ENCODE measurements around the gene ICAM3.

The ICAM3 gene

DNA sequence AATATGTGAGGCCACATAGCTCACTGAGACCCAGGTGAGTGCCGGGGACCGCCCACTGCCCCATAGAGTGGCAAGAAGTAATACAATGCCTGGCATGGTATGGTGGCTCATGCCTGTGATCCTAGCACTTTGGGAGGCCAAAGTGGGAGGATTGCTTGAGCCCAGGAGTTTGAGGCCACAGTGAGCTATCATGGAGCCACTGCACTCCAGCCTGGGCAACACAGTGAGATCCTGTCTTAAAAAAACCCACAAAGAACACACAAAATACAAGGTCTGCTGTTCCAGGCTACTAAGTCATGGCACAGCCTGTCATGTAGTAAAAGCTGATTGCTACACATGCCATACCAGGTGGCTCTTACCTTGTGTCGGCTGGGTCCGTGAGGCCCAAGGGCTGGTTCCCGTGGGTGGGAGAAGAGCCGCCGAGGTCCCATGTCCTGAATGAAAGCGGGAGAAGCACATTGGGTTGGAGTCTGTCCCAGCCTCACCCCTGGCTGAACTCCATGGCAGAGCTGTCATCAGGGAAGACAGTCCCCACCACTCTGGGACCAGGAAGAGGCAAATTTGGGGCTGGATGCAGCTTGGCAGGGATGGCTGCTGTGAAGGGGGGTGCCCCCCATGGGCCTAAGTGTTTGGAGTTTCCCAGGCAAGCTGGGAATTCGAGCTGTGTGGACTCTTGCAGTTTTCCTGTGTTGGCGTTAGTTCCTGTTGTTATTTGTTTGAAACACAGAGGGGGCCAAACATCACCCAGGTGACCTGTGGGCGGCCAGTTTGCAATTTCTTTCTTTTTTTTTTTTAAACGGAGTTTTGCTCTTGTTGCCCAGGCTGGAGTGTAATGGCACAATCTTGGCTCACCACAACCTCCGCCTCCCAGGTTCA lies 20.4 kb downstream of the ICAM3 start:
- DNase-seq (ENCODE audit: low spot score): no peak

DNA sequence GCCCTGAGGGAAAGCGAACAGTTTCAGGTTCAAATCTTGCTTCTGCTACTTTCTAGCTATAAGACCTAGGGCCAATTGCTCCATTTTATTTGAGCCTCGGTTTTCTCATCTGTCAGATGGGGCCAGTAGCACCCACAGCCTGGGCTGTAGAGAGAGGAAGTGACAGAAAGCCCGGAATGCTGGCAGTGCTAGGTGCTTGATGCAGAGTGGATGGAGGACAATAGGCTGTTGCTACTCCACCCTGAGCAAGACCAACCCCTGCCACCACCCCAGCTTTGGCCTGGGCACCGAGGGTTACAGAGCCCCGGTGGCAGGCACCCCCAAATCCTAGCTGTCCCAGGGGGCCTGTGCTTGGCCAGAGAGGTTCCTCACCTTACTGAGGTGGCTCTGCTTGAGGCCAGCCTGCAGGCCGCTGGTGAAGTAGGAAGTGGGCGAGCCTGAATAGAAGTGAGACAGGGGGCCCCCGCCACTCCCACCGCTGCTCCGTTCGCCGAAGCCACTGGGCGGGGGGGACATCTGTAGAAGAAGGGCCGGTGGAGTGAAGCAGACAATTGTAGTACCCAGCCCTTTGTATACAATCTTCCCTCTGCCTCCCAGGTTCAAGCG lies 21.5 kb downstream of the ICAM3 start:
- no peak for DNase-seq (ENCODE audit: low spot score)

DNA sequence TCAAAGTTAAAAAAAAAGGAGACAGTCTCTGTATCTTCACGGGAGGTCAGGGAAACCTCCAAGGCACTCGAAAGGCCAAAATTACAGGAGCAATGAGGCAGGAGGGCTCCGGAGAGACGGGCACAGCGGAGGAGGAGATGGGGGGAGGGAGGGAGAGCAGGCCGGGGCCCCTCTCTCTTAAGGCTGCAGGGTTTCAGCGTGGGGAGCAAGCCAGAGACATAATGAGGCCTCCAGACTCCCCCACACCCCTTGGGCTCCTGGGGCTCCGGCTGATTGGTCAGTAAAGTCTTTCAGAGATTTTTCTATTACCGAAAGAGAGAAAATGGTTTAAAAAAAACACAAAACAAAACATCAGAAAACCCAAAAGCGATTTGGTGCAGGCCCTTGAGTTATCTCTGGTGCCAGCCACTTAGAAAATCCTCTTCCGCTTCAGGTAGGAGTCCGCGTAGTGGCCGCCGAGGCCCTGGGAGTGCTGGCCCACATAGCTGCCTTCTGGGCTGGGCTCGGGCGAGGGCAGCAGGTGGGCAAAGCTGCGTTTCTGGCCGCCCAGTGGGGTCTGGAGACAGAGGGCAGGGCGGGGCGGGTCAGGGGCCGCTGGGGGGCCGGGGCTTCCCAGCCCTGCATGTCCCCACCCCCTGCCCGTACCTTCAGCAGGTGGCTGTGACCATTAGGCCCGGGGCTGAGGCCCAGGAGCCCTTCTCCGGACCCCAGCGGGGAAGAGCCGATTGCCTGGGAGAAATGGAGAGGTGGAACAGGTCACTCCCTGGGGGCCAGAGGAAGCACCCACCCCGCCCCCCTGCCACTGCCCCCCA lies 22.2 kb downstream of the ICAM3 start:
- peak; percentile 18 for DNase-seq (ENCODE audit: low spot score)

DNA sequence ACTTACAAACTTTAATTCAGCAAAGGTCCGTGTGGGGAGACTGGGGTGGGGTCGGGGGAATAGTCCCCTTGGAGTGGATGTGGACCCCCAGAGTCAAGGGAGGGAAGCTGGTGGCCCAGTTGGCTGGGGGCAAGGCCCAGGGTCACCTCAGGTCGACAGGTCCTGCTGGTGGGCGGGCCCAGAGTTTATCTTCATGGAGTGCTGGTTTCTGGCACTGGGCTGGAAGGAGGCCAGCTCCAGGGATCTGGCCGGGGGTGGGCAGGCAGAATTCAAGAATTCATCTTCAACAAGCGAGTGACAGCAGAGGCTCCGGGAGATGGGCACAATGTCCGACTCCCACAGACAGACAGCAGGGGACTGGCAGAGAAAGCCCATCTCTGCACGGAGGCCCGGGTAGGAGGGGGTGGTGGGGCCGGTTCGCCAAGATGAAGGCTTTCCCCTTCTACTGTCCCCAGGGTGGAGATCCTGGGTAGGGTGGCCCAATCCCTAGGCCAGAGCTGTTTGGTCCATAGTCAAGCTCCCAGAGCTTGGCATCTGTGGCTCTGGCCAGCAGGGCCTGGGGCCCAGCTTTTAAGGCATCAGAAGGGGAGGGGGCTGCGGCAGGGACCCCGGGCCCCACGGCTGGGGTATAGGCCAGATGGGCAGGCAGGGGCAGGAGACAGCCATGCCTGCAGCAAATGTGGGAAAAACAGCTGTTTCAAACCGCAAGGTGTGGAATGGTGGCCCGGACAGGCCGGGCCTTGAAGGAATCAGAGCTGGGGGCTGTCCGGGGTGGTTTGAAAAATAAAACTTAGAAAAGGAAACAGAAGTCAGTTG lies 23.0 kb downstream of the ICAM3 start:
- peak; percentile 27 for DNase-seq (ENCODE audit: low spot score)

DNA sequence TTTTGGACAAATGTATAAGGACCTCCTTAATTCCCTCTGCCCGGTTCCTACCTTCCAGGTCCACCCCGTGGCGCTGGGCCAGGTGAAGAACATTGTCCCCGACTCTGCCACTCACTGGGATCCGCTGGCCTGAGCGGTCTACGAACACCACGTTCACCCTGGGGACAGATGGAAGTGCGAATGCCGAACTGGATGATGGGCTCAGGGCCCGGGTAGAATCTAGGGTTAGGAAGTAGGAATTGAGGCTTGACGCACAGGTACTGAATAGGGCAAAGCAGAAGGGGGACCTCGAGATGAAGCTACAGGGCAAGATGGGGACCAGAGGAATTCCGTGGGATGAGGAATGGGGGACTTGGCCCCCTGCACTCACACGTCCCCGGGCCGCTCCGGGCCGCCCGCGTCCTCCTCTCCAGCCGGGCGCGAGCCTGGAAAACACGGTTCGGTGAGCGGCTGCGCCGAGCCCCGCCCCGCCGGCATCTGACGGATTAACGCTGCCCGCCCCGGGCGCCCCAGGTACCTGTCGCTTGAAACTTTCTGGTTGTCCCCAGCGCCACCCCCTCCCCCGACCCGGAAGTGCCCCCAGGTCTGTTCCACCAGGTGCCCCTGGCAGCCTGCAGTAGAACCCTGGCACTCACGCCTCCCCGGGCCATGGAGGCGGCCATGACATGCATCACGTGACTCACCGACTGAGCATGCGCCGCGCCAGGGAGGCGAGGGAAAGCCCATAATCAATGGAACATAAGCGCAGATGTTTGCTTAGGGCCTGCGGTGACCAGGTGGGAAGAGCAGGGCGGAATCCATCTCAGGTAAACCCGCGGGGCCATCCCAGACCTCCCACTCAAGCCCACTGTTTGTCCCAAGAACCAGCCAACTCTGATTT lies 23.8 kb downstream of the ICAM3 start, which contains the start of gene FDX2:
FDX2 (minus strand) TSS at position 681 of the 880 bp plus-strand sequence; CDS start at position 662, 19 bp downstream.
- peak; percentile 86 for DNase-seq (ENCODE audit: low spot score)

DNA sequence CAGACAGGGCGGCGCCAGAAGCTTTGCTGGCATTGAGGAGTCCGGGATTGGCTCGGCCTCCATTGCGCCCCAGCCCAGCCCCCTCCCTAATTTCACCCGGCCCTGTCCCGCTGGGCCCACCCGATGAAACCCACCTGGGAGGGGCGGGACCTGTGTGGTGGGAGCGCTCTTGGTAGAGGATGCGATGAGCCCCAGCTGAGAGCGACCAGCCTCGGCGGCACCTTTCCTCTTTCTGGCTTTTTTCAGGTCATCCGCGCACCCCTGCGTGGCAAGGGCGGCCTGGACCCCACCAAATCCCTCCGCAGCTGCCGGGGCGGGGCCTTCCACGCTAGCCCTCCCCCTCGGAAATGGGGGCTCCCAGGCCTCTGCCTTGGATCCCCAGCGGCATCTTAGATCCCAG lies 30.0 kb downstream of the ICAM3 start, which contains the start of gene ZGLP1:
ZGLP1 (minus strand) TSS at position 393 of the 400 bp plus-strand sequence.
- no peak for DNase-seq (ENCODE audit: low spot score)

DNA sequence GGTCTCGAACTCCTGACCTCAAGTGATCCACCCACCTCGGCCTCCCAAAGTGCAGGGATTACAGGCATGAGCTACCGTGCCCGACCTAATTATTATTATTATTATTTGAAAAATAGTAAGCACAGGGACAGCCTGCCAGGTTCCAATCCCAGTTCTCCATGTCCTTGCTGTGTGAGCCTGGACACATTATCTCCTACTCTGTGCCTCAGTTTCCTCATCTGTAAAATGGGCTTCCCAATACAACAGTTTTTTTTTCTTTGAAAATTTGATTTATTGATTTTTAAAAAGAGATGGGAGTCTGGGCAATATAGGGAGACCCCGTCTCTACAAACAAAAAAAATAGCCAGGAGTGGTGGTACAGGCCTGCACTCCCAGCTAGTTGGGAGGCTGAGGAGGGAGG lies 33.1 kb downstream of the ICAM3 start:
- DNase-seq (ENCODE audit: low spot score): no peak

DNA sequence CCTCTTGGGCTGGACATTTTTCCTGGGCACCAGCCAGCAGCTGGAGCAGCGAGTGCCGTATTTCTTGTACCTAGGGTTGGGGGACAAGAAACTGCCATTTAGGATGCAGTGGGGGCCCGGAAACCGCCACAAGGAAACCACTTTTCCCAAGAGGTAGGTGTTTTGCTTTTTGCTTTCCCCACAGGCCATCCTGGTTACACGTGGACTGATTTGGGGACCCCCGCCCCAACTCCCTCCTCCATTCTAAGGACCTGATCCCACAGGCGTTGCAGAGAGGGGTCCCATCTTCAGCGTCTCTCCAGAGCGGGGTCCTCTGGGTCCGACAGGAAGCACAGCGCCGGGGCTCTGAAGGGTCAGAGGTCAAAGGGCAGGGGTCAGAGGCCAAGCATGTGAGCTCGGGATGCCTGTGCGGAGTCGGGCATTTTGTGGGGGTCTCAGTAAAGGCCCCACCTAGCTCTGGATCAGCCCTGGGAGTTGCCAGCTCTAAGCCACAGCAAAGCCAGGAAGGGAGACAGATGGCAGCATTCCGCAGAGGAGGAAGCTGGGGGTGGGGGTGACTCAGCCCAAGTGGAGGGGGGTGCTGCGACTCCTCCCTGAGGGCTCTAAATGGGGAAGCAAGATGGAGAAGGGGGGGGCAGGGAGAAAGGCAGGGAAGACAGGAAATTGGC lies 34.2 kb downstream of the ICAM3 start:
- DNase-seq (ENCODE audit: low spot score): no peak

DNA sequence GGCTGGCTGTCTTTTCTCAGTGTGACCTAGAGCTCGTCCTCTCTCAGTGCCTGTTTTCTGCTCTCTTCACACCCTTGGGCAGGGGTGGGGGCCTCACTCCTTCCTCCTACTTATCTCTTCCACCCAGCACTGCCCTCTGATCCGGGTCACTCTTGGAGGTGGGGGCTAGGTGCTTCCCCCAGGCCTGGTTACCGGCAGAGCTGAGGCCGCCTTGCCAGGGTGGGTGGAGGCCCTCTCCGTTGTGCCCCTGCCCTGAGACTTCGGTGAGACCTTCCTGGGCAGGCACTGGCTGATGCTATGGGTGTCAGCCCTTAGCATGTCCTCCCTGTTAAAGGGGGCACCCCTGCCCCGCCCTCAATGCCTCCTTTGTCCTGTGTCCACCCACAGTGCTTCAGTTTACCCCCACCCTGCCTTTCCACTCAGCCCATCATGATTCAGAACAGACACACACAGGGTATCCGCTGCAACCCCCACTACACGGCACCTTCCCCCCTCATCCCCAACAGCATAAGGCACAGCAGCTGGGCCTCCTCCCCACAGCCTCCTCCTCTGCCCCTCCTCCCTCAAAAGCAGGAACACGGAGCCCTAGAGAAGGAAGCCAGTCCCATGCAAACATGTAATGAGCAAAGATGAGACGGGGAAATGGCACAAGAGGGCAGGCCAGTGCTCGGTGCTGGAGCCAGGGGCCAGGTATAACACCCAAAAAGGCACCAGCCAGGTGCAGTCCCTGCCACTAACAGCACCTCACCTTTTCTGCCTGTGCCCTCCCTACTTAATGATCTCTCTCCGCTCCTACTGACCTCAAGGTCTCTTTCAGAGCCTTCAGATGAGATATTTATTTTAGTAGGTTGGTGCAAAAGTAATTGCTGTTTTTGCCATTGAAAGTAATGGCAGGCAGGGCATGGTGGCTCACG lies 39.6 kb downstream of the ICAM3 start:
- no peak for DNase-seq (ENCODE audit: low spot score)

DNA sequence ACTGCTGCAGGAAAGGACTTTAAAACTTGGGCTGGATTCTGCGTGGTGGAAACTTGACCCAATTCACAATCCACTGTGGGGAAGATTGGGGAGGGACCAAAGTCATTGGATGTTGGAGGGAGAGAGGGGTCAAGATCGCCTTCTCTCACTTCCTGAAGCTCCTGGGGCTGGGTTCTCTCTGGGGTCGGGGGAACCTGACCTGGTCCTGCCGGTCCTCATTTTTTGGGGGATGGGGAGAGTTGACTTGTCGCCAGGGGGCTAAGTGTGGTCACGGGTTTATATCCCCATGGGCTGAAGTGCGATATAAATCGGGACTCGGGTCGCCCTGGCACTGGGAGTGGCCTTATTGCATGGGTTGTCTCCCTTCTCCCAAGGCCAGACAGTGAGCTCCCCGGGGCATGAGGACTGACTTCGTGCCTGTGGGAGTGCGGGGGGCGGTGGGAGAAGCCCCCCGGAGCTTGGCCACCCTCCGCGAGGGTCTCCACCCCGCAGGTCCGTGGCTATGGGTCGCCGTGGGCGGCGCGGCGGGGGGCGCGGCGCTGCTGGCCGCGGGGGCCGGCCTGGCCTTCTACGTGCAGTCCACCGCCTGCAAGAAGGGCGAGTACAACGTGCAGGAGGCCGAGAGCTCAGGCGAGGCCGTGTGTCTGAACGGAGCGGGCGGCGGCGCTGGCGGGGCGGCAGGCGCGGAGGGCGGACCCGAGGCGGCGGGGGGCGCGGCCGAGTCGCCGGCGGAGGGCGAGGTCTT lies 43.4 kb downstream of the ICAM3 start:
- no peak for DNase-seq (ENCODE audit: low spot score)

DNA sequence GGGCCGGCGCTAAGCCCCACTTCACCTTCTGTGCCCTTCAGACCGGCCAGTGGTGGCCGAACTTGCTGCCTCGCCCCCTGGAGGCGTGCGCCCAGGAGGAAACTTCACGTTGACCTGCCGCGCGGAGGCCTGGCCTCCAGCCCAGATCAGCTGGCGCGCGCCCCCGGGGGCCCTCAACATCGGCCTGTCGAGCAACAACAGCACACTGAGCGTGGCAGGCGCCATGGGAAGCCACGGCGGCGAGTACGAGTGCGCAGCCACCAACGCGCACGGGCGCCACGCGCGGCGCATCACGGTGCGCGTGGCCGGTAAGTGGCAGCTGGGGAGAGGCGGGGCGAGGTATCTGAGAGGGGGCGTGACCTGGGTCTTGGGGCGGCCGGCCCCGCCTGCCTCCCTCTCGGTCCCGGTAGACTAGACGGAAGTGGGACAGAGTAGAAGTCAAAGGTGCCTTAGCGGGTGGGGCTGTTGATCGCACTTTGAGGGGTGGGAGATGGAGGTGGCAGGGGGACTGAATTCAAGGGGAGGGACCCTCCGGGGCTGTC lies 44.0 kb downstream of the ICAM3 start:
- DNase-seq (ENCODE audit: low spot score): no peak

DNA sequence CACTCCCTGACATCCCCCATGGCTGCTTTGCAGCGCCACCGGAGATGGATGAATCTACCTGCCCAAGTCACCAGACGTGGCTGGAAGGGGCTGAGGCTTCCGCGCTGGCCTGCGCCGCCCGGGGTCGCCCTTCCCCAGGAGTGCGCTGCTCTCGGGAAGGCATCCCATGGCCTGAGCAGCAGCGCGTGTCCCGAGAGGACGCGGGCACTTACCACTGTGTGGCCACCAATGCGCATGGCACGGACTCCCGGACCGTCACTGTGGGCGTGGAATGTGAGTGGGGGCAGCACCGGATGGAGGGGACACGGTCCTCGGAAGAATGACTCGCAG lies 45.1 kb downstream of the ICAM3 start:
- no peak for DNase-seq (ENCODE audit: low spot score)

DNA sequence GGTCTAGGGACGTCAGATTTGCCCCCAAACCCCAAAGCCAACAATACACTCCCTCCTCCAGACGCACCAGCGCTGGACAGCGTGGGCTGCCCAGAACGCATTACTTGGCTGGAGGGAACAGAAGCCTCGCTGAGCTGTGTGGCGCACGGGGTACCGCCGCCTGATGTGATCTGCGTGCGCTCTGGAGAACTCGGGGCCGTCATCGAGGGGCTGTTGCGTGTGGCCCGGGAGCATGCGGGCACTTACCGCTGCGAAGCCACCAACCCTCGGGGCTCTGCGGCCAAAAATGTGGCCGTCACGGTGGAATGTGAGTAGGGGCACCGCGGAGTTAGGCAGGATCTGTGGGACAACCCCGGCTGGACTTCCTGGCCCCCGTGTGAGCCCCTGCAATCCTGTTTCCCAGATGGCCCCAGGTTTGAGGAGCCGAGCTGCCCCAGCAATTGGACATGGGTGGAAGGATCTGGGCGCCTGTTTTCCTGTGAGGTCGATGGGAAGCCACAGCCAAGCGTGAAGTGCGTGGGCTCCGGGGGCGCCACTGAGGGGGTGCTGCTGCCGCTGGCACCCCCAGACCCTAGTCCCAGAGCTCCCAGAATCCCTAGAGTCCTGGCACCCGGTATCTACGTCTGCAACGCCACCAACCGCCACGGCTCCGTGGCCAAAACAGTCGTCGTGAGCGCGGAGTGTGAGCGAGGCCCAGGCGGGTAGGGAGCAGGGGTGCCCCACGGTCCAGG lies 45.6 kb downstream of the ICAM3 start:
- no peak for DNase-seq (ENCODE audit: low spot score)

DNA sequence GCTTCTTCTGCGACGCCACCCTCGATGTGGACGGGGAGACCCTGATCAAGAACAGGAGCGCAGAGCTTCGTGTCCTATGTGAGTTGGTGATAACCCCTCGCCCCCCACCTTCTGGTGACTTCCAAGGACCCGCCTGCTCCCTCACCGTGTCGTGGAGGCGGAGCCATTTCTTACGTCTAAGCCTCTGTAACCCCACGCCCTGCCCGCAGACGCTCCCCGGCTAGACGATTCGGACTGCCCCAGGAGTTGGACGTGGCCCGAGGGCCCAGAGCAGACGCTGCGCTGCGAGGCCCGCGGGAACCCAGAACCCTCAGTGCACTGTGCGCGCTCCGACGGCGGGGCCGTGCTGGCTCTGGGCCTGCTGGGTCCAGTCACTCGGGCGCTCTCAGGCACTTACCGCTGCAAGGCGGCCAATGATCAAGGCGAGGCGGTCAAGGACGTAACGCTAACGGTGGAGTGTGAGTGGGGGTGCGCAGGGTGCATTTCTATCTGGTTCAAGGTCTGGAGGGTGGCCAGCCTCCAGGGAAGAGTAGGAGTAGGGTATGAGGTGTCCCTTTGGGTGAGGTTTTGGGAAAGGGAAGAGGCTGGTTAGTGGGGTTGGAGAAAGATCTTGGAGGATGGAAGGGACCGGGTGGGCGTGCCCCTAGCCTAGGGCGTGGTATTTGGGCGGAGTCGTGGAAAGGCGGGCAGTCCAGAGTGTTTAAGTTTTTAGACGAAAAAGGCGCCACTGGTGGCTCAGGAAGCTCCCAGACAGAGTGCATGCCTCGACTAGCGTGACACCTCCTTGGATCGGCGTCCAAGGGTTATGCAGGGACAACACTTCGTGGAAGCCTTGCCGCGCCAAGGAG lies 46.4 kb downstream of the ICAM3 start:
- DNase-seq (ENCODE audit: low spot score): no peak

DNA sequence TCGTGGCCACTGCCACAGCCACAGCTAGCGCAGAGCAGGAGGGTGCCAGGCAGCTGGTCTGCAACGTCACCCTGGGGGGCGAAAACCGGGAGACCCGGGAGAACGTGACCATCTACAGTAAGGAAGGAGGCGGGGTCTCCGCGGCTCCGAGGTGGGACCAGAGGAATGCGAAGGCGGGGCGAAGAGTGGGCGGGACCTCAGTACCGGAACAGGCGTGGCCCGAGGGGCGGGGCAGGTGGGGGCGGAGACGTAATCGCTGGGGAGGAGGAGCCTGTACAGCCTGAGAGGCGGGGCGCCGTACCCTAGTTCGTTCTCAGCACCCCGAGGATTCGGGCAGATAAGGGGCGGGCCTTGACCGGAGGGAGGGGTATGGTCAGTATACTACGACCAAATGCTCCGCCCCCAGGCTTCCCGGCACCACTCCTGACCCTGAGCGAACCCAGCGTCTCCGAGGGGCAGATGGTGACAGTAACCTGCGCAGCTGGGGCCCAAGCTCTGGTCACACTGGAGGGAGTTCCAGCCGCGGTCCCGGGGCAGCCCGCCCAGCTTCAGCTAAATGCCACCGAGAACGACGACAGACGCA lies 47.1 kb downstream of the ICAM3 start:
- no peak for DNase-seq (ENCODE audit: low spot score)

DNA sequence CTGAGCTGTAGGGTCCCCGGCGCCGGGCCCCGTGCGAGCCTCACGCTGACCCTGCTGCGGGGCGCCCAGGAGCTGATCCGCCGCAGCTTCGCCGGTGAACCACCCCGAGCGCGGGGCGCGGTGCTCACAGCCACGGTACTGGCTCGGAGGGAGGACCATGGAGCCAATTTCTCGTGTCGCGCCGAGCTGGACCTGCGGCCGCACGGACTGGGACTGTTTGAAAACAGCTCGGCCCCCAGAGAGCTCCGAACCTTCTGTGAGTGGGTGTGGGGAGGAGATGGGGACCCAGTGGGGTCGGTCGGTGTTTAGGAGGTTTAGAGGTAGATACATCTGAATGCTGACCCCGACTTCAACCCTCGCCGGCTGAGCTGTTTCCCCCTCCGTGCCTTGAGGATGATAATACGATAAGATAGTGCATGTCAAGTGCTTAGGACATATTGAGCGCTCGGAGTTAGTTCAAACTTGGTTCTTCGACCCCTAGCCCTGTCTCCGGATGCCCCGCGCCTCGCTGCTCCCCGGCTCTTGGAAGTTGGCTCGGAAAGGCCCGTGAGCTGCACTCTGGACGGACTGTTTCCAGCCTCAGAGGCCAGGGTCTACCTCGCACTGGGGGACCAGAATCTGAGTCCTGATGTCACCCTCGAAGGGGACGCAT lies 47.7 kb downstream of the ICAM3 start:
- DNase-seq (ENCODE audit: low spot score): no peak
